Effector CD8-positive, alpha-beta T cell (primary cell): ENCODE data around the gene RPL15.
"Not testable (repeated sequence)": the region's sequence is repeated elsewhere in the genome, so short reads cannot be mapped to it uniquely, and the experiment has no call there.

Experiments
- DNase-seq: peaks from one replicate; lab custom pipeline; 2025; lab: John Stamatoyannopoulos, UW

RPL15 gene

GRCh38 chr3:23889950-23890349, 27.0 kb upstream of the RPL15 start:
- no peak for DNase-seq

GRCh38 chr3:23894254-23895061, 22.5 kb upstream of the RPL15 start:
- no peak for DNase-seq

DNA sequence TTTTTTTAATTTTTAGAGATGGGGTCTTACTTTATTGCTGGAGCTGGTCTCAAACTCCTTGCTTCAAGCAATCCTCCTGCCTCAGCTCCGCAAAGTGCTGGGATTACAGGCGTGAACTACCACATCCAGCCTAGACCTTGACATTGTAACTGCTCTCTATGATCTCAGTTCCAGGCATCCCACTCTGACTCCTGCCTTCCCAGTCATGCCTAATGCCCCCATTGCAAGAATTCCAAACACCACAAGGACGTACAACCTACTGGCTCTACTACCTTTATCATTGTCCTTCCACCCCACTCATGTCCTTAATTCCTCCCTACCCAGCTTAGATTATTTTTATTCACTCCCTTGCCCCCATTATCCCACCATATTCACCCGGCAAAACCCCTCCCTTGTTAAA, 21.8 kb upstream of the RPL15 start:
- no peak for DNase-seq

DNA sequence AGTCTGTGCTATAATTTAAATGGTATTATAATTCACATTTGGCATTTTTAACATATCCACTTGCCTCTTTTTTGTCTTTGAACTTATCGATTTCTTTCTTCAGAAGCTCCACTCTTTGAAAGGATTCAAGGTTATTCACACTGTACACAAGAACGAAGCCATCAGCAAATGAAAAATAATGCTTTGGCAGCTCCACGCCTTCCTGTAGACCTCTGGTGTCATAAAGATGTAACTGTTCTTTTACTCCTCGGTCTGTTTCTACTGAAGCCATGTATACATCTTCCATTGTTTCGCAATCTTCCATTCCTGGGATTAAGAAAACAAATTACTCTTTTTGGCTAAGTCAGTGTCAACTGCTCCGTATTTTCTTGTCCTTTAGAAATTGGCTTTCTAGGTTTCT, 16.2 kb upstream of the RPL15 start:
- no peak for DNase-seq

GRCh38 chr3:23904545-23904944, 12.4 kb upstream of the RPL15 start:
- no peak for DNase-seq

DNA sequence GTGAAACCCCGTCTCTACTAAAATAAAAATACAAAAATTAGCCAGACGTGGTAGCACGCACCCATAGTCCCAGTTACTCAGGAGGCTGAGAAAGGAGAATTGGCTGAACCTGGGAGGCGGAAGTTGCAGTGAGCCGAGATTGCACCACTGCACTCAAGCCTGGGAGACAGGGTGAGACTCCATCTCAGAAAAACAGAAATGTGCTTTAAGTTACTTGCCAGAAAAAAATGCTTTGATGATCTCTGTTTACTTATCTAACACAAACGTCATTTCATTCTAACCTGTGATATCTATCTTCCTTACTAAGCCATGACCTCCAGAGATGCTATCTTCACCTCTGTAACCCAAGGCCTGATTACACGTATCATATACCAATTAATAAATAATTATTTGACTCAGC, 7.6 kb upstream of the RPL15 start:
- no peak for DNase-seq

GRCh38 chr3:23911397-23911796, 5.5 kb upstream of the RPL15 start:
- DNase-seq = no peak

- DNase-seq = not testable (repeated sequence)
Measured at GRCh38 chr3:23912335-23912734, 4.6 kb upstream of the RPL15 start.

DNA sequence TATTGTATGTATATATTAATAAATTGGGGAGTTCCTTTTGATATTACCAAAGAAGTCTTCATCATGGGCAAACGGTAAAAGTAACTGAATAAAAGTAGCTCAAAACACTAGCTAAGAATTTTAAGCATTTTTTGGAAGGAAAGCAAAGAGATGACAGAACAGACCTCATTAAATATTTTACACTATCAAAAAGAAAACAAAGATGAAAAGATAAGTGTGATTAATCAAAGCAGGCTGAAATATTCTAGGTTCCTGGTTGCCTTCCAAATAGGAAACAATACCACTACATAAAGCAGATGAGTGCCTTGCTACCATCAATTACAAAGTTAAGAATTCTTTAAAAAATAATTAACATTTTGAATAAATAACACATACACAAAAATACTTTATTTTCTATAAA, 3.8 kb upstream of the RPL15 start:
- DNase-seq = no peak

DNA sequence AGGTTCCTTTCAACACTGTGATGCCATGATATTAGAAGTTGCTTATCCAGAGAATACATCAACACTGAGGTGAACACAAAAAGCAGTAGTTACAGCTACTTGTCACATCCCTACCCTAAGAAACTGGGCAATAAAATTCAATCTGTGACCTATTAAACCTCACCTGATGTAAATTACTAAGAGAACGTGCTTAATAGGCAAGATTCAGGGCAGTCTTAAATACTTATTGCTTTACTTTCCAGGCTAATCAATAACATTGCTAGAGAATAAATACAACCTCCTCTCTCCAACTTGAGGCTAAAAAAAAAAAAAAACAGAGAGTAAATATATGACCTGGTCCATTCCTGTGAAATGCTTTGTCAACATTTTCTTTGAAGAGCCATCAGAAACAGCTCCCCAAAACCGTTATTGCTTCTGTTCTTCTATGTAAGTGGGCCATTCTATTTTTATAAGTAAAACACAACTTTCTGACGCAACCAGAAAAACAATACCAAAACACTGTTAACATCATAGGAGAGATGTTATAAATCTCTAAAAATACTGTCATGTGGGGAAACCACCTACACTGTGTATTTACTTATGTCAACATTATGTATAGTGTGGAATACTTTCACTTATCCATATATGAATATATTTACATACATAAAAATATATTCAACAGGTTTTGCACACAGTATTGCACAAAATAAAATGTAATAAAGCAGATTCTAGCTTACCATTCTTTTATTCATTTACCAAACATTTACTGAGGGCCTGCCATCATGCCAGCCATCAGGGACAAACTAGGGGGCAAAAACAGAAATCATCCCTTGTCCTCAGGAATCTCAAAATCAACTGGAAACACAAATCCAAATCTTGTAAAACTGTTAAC, 2.8 kb upstream of the RPL15 start:
- DNase-seq = no peak

GRCh38 chr3:23915537-23916108, 1.3 kb upstream of the RPL15 start:
- no peak for DNase-seq

DNA sequence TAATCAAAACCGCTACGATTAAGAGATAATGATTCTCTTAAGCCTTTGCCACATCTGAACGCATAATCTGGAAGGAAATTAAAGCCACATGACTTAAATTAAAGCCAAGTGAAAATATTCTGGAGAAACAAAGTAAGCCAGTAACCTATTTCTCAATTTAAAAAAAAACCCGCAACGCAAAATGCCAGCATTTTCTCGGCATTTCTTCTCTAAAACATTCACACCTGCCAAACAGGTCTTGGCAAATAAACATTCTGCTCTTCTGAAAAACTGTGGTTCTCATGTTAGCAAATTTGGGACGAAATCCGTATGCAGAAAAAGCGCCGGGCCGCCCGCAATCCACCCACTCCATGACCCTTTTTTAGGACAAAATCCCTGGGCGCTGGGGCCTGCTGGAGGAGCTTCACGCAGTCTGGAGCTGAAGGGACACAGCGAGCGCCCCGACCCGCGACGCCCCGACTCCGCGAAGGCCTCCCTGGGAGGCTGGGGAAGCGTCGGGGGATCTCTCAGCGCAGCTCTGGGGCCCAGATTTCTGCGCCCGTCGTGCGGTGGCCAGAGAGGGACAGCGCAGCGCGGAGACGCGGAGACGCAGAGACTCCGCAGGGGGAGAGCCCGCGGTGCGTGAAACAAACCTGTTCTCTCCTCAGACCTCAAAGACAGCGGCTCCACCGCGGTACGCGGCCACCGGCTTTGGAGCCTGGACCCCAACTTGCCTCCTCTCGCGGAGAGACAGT, 613 bp upstream of the RPL15 start:
- no peak for DNase-seq

GRCh38 chr3:23917679-23918303, 859 bp downstream of the RPL15 start:
- DNase-seq = not testable (repeated sequence)

GRCh38 chr3:23918331-23918730, 1.4 kb downstream of the RPL15 start:
- DNase-seq = not testable (repeated sequence)

- no peak for DNase-seq
Measured at GRCh38 chr3:23919628-23920027, 2.7 kb downstream of the RPL15 start.

DNA sequence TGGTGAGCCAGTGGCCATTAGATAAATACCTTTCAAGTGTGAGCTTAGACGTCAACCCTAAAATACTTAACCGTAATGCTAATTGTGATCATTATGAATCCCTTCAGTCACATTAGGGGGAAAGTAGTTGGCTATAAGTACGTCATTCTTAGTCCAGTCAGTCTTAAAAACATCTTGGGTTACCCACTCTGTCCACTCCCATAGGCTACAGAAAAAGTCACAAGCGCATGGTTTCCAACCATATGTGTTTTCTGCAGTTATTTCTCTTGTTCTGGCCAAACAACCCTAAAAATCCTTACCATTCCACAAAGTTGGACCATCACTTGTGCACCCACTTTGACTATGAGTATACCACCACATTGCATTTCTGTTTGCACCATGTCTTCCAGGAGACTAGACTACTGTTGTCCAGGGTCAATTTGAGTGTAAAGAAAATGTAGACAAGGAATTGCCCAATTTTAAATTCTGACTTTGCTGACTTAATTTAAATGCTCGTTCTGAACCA, 3.3 kb downstream of the RPL15 start:
- no peak for DNase-seq

DNA sequence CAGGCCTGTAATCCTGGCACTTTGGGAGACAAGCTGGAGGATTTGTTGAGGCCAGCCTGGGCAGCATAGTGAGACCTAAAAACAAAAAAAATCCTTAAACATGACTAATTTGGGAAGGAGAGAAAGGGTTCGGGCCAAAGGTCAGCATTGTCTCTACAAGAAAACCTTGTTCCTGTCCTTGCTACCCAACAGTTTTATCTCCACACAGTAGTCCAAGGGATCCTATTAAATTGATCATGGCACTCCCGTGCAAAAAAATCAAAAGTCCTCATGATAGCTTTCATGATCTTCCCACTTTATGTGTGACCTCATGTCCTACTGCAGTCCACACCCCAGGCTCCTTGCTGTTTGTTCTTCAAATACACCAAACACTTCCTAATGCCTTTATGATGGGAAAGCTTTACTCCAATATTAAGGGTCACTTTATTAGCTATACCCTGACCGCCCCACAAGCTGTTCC, 4.2 kb downstream of the RPL15 start:
- DNase-seq = no peak

- no peak for DNase-seq
Measured at GRCh38 chr3:23923786-23924185, 6.9 kb downstream of the RPL15 start.

DNA sequence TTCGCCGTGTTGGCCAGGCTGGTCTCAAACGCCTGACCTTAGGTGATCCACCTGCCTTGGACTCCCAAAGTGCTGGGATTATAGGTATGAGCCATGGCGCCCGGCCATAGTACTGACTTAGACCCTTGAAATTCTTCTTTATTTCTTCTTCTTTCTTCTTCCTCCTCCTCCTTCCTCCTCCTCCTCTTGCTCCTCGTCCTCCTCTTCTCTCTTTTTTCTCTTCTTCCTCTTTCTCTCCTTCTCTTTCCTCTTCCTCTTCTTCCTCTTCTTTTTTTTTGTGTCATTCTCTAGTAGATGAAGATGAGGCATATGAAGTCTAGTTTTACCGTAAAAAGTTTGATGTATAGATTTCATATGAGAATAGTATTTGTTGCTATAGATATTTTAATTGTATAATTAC, 9.3 kb downstream of the RPL15 start:
- DNase-seq = no peak

DNA sequence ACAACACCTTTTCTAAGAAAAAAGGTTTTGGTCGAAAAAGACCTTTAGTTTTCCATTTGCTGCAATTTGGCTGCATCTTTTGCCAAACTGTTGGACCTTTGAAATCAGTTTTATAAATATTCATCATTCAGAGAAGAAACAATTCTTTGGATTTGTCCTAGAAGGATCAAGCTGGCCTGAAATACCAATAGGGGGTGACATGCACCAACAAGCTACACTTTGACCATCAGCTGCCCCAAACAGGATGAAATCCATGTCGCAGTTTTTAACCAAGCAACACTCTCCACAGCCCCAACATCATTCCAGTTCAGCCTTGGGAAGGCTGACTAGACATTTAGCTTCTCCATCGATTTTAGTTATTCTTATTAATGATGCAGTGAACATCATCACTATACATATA, 9.8 kb downstream of the RPL15 start:
- DNase-seq = no peak

DNA sequence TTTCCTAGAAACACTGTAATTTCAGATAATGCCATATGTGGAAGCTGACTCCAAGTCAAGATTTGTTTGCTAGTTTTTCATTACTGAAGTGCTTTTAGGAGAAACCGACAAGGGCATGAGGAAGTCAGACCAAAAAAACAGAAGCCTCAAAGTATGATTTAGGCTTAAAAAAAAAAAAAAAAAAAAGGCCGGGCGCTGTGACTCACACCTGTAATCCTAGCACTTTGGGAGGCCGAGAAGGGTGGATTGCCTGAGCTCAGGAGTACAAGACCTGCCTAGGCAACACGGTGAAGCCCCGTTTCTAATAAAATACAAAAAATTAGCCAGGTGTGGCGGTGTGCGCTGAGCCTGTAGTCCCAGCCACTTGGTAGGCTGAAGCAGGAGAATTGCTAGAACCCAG, 11.6 kb downstream of the RPL15 start:
- no peak for DNase-seq
